GM18951 (cell line): ENCODE results near the gene UPK1A.

Experiments used
- POLR2A ChIP-seq: IDR thresholded peaks from 4 replicates; pipeline ENCODE4 v1.6.1; 2011; ENCODE audit warnings: mild to moderate bottlenecking; ENCODE audit not compliant: insufficient read length, insufficient read depth; ENCODE audit errors: extremely low read depth
- in situ Hi-C: fragments of 300-500 bp; cut with MboI; formaldehyde crosslinking; loops from one replicate; pipeline ENCODE4 v1.12.0; 2022; ENCODE audit warnings: low sequenced_read_pairs, mixed read lengths, inconsistent platforms; ENCODE audit not compliant: unreplicated experiment

Gene UPK1A

DNA sequence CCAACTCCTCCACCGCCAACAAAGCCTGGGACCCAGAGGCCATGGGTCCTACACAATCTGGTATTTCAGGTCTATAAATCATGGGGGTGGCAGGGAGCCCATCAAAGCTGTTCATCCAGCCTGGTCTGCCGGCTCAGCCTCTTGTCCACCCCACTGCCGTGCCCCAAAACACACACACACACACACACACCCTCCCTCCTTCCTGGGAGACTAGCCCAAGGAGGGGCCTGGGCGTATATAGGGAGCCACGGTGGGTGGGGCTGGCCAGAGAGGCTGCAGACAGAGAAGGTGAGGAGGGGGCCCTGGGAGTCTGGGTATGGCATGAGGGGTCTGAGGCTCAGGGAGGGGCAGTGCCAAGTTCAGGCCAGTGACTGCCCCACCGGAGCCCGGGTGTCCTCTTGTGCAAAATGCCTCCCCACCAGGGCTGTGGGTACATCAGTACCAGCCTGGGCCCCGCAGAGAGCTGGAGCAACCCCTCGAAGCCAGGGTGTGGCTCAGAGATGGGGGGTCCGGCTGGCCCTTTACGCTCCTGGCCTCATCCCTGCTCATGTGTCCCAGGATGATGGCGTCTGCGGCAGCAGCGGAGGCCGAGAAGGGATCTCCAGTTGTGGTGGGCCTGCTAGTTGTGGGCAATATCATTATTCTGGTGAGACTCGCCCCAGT is at the start of gene UPK1A:
Gene UPK1A, plus strand, starts transcription at position 267 of the 663 bp plus-strand sequence. Its CDS starts 296 bp downstream, at position 563.
- TF ChIP-seq POLR2A = no peak

DNA sequence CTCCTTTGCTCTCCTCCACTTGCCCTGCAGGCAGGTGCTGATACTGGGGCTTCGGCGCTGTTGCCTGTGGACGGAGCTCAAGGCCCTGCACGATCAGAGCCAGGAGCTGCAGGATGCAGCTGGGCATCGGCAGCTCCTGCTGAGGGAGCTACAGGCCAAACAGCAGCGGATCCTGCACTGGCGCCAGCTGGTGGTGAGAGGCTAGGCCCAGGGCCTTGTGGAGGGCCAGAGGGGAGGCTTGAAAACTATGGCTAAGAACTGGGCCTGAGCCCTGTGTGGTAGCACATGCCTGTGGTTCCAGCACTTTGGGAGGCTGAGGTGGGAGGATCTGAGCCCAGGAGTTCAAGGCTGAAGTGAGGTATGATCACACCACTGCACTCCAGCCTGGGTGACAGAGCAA is 47.5 kb upstream of the UPK1A start:
- no peak for TF ChIP-seq POLR2A
- in situ Hi-C loops = no loop called here

More for the DNA sequence above, at the start of gene UPK1A:
- in situ Hi-C loops = no loop called here

DNA sequence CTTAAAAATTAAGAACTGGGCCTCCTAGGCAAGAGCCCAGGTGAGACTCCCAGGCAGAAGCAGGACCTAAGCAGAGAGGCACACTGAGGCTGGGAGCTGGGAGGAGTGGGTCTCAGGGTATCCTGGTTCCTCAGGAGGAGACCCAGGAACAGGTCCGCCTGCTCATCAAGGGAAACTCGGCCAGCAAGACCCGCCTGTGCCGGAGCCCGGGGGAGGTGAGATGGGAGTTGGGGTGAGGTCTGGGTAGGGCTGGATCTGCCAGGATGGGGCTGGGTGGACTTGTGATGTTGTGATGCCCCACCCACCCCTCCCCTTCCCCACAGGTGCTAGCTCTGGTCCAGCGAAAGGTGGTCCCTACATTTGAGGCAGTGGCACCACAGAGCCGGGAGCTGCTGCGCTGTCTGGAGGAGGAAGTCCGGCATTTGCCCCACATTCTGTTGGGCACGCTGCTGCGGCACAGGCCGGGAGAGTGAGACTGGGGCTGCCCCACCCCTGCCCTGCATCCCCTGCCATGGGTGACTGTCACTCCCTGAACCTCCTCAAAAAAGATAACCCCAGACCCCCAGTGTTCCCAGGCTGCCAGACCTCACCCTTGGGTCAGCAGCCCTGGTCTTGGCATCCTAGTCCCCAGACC is 46.9 kb upstream of the UPK1A start:
- no peak for TF ChIP-seq POLR2A
- in situ Hi-C loops = no loop called here

DNA sequence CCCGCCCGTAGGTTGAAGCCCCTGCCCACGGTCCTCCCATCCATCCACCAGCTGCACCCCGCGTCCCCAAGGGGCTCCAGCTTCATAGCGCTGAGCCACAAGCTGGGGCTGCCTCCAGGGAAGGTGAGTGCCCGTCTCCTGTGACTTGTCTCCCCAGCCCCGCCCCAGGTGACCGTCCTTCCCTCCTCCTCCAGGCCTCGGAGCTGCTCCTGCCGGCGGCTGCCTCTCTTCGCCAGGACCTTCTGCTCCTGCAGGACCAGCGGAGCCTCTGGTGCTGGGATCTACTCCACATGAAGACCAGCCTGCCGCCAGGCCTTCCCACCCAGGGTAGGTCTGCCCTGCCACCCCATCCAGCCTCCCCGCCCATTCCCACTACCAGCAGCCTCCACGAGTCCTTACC is 46.3 kb upstream of the UPK1A start:
- no peak for TF ChIP-seq POLR2A
- in situ Hi-C loops = no loop called here

DNA sequence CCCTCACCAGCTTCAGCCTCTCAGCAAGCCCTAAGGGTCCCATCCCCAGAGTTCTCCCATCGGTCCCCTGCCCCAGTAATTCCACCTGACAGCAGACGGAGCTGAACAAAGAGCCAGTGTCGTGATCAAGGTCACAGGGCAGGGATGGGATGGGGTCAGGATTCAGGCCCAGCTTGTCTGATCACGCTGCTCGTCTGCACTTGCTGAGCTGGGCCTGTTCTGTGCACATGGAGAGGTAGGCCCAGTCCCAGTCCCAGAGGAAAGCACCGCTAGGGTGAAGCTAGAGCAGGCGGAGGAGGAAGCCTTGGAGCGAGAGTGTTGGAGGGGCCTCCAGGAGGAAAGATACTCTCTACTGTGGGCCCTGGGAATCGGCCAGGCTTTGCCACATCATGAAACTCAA is 44.6 kb upstream of the UPK1A start:
- in situ Hi-C loops = no loop called here
- no peak for TF ChIP-seq POLR2A

DNA sequence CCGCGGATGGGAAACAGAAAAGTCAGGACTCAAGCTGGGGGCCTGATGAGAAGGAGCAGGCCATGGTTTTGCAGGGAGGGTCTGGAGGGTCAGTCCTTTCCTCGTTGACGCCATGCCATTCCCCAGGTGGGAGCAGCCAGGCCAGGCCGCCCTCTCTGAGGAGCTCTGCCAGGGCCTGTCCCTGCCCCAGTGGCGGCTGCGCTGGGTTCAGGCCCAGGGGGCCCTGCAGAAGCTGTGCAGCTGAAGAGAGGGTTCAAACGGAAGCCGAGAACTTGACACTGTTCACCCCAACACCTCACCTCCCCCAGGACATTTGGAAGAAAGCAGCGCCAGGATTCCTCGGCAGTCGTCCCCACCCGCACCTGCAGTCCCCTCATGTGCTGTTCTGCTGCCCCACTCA is 43.6 kb upstream of the UPK1A start:
- in situ Hi-C loops = no loop called here
- no peak for TF ChIP-seq POLR2A

DNA sequence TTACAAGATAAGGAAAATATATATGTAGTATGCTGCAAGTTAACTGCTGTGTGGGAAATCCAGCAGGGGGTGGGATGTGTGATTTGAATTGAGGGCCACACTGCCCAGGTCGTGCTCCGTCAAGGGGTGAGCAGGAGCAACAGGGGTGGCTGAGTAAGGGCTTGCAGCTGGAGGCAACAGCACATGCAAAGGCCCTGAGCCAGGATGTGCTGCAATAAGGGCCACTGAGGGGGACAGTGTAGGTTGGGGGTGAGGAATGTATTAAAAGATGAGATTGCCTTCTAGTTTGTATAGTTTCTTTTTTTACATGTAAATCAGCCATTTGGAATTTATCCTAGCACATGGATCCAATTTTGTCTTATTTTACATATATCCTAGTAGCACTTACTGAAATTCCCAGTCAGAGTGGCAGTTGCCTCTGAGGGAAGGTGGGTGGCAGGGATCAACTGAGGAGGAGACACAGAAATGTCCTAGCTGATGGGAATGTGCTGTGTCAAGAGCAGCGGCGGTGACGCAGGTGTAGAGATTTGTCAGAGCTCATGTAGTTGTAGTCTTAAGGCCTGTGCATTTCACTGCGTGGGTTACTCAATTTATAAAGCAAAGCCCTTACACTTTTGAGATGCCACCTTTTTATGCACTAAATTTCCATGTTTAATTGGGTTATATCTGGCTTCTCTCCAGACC is 42.8 kb upstream of the UPK1A start:
- no peak for TF ChIP-seq POLR2A
- in situ Hi-C loops = no loop called here

DNA sequence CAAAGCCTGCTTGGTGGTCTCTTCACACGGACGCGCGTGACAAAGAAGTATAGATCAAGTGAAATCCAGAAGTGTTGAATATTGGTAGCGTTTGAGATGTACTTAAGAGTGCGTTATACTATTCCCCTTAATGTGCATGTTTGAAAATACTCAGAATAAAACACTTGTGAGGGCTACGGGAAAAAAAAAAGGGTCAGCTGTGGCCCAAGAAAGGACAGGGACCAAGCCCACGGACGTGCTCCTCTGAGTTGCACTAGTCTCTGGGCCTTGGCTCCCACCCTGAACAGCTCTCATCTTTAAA is 38.1 kb upstream of the UPK1A start:
- no peak for TF ChIP-seq POLR2A
- in situ Hi-C loops = no loop called here

DNA sequence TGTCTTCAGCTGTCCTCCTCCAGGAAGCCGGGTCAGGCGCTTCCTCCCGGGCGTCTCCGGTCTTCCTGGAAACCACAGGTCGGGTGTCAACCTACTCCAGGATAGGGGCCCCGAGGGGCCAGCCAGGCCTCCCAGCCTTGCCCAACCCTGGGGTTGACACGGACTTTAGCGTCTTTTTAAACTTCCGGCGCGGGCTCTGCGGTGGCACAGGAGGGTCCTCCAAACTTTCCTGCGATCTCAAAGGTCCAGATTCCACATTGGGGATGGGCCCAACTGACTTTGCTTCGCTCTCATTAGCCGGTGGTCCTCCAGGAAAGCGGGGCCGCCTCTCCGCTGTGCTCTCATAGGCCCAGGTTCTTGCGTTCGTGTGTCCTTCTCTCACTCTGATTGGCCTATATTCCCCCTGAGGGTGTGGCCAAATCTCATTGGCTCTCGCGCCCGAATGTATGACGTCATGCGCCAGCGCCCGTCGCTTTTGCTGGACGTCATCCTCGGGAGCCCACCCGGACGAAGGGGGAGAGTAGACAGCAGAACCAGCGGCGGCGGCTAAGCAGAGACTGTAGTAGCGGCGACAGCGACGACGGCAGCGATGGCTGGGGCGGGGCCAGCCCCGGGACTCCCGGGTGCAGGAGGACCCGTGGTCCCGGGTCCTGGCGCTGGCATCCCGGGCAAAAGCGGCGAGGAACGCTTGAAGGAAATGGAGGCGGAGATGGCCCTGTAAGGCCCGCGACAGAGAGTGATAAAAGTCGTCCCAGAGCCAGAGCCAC is 37.6 kb upstream of the UPK1A start, which contains the start of gene RBM42:
Gene RBM42, plus strand, starts transcription at position 472 of the 767 bp plus-strand sequence. Its CDS starts 118 bp downstream, at position 590.
- in situ Hi-C loops = no loop called here

DNA sequence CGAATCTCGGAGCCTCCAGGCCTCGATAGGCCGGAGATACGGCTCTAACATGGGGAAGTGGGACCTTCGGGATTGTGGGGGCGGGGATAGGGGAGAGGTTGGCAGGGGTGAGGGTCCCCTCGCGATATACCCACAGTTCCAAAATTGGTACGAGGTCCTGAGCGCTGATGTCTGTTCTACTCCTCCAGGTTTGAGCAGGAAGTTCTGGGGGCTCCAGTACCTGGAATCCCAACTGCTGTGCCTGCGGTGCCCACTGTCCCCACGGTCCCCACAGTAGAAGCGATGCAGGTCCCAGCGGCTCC is 37.0 kb upstream of the UPK1A start:
- in situ Hi-C loops = no loop called here
- no peak for TF ChIP-seq POLR2A

More for the DNA sequence above, 37.6 kb upstream of the UPK1A start, which contains the start of gene RBM42:
- TF ChIP-seq POLR2A = peak; percentile 70

DNA sequence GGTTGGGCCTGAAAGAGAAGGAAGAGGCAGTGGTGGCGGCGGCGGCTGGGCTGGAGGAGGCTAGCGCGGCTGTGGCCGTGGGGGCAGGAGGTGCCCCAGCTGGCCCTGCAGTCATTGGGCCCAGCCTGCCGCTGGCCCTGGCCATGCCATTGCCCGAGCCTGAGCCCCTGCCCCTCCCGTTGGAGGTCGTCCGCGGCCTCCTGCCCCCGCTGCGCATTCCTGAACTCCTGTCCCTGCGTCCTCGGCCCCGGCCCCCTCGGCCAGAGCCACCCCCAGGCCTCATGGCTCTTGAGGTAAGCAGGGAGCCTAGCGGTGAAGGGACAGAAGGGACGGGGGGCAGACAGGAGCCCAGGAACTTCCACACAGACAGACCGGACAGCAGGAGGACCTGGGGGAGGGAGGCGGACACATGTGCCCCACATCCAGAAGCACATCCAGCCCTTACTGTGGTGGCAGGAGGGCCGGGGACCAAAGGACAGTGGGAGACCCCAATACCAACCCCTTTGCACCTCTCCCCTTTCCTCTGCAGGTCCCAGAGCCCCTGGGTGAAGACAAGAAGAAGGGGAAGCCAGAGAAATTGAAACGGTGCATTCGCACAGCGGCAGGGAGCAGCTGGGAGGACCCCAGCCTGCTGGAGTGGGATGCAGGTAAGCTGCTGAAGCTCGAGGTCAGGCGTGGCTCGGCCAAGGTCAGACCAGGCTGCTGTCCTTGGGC is 32.4 kb upstream of the UPK1A start:
- in situ Hi-C loops = no loop called here
- TF ChIP-seq POLR2A = no peak

DNA sequence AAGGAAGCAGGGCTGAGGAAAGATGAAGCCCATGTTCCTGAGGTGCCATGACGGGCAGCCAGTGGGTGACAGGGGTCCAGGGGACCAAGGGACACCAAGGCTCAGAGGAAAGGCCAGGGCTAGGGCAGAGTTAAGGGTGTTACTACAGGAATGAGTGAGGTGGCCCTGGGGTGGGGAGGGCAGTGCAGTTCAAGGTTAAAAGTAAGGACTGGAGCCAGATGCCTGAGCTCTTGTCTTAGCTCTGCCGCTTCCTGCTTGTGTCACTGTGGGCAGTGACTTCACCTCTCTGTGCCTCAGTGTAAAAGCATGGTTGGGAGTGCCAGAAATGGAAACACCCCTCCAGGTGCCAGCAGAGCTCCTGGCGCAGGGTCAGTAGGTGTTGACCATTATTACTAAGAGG is 29.7 kb upstream of the UPK1A start:
- TF ChIP-seq POLR2A = no peak
- in situ Hi-C loops = no loop called here

DNA sequence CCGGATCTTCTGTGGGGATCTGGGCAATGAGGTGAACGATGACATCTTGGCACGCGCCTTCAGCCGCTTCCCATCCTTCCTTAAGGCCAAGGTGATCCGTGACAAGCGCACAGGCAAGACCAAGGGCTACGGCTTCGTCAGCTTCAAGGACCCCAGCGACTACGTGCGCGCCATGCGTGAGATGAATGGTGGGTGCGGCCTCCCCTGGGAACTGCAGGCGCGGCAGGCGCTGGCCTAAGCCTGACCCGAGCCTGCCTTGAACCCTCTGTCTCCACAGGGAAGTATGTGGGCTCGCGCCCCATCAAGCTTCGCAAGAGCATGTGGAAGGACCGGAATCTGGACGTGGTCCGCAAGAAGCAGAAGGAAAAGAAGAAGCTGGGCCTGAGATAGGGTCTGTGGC is 29.2 kb upstream of the UPK1A start:
- no peak for TF ChIP-seq POLR2A
- in situ Hi-C loops = no loop called here
